ENCODE measurements around the gene LRP6.

LRP6 gene

DNA sequence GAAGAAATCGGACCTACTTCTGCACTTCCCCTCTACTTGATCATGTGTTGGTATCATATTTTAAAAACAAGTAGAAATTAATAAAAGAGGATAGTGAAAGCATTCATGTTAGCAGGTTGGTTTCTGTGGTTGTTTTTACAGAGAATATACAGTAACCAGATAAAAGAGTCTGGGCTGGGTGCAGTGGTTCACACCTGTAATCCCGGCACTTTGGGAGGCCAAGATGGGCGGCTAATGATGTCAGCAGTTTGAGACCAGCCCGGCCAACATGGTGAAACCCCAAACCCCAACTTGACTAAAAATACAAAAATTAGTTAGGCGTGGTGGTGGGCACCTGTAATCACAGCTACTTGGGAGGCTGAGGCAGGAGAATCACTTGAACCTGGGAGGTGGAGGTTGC is 55.9 kb downstream of the LRP6 start:
- no peak for DNase-seq

DNA sequence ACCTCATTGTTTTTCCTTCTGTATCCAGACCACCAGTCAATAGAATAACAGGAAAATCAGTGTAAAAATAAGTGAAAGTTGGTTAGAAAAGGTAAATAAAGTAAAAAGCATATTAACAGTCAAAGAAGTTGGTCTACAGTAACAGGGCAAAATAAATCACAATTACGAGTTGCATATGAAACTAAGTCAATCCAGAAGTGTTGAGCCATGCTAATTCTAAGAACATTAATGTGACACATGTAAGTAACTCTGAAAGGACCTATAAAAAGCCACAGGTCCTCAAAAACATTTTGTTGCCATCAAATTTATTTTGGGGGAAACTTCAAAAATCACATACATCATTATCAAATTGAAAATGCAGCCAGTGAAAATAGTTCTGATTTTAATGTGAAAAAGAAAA is 56.4 kb downstream of the LRP6 start:
- no peak for DNase-seq

GRCh38 chr12:12209675-12210074 is 57.2 kb downstream of the LRP6 start:
- no peak for DNase-seq

DNA sequence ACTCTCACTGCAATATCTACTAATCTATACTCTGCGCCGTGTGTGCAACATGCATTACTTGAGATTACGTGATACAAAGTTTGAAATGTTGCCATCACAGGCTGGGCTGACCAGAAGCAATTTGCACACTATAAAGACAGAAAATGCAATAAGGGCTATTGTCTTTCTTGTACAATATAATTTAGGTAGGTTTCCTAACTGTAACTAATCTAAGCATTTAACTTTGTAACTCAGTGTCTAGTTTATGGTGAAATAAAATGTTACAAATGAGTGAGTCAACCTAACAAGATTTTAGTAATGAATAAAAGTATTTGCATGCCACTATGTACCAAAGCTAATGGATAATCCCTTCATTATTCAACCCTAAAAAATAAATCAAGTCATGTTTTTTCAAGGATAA is 57.8 kb downstream of the LRP6 start:
- DNase-seq = no peak

GRCh38 chr12:12207746-12208145 is 59.1 kb downstream of the LRP6 start:
- no peak for DNase-seq

DNA sequence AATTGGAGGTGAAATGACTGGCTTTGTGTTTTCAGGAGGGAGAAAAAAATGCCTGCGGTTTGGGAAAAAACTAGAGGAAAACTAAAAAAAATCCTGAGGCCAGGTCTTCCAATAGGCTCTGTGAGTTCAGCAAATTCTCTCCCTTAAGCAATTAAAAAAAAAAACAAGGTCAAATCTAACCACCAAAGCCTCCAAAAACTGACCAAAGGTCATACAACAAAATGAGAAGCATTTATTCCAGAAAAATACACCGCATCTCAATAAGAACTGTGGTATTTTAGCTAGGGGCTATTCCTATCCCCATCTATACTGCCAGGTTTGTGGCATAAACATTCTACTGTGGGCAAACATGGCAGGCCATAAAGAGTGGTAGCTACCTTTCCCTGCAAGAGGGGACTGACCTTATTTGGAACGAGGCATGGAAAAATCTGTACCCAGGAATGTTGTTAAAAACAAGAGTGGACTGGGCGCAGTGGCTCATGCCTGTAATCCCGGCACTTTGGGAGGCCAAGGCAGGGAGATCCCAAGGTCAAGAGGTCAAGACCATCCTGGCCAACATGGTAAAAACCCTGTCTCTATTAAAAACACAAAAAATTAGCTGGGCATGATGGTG is 60.0 kb downstream of the LRP6 start:
- no peak for DNase-seq

- DNase-seq = no peak
Measured at GRCh38 chr12:12202747-12203146, 64.1 kb downstream of the LRP6 start.

DNA sequence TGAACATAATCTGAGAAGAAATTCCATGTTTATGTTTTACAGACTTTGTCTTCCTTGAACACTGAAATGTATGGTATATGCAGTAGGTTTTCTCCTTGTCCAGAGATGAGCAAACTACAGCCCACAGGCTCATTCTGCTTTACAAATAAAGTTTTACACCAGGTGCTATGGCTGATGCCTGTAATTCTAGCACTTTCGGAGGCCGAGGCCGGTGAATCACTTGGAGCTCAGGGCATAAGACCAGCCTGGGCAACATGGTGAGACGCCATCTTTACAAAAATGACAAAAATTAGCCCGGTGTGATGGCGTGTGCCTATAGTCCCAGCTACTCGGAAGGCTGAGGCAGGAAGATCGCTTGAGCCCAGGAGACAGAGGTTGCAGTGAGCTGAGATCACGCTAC is 64.7 kb downstream of the LRP6 start:
- no peak for DNase-seq

DNA sequence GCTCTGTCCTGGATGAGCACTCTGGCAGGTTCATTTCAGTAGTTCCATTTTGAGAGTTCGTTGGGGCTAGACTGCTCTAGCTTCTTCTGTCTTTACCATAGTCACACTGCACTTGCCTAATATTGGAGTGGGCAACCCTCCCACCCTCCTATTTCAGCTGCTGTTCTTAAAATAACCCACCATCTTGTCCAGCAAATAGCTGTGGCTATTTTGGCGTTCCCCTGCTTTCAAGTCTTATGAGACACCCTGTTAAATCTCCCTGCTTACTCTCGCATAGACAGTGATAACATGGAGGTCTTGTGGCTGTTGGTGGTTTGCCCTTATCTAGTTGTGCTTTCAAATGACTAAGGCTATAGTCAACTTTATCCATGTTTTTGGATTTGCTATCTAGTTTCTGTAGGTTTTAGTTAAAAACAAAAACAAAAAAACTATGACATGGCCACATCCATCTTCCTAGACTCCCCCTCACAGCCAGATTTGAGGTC is 65.5 kb downstream of the LRP6 start:
- DNase-seq = no peak

DNA sequence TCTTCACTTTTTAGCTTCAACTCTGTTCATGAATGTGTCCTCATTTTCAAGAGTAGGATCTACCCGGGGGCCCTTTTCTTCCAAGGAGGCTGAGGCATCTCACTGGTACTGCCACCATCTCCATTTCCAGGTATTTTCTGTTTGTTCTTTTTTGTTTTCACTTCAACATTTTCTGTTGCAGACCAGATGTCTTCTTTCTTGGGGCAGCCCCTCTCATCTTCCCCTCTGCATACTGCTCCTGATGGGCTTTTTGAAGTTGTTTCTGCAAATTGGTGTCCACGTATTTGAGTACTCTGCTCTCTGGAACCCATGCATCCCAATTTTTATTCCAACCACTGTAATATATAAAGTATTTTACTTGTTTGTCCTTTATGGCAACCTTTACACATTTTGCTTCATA is 66.5 kb downstream of the LRP6 start:
- DNase-seq = no peak

DNA sequence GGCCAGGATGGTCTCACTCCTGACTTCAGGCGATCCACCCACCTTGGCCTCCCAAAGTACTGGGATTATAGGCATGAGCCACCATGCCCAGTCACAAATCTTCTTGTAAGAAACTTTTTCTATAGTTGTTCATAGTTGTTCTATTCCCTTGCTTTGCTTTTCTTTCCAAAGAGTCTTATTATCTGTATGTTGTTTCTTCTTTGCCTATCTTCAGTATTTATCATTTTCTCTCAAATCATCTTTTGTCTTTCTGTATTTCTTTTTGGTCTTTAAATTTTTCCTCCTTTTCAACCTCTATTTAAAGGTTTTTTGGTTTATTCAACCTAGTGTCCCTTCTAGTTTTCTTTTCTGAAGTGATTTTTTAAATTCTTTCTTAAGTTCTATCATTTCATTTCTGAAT is 68.7 kb downstream of the LRP6 start:
- no peak for DNase-seq

DNA sequence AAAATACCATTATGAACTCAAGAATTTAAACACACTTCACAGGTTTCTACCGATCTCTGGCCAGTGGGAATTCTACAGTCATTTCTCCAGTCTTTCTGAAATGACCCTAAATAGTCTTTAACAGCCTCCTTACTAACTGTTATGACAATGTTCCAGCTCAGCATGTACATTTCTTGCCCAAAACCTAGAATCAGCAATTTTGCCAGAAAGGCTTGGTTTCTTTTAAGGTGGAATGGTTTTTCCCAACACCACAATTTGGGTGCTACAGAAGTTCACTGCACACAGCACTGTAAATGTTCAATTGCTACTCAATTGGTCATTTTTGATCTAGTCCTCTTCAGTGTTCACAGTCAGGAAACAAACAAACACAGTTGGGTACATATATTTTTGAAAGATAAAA is 69.7 kb downstream of the LRP6 start:
- no peak for DNase-seq

GRCh38 chr12:12195516-12195915 is 71.3 kb downstream of the LRP6 start:
- no peak for DNase-seq

- no peak for DNase-seq
Measured at GRCh38 chr12:12195081-12195480, 71.8 kb downstream of the LRP6 start.

DNA sequence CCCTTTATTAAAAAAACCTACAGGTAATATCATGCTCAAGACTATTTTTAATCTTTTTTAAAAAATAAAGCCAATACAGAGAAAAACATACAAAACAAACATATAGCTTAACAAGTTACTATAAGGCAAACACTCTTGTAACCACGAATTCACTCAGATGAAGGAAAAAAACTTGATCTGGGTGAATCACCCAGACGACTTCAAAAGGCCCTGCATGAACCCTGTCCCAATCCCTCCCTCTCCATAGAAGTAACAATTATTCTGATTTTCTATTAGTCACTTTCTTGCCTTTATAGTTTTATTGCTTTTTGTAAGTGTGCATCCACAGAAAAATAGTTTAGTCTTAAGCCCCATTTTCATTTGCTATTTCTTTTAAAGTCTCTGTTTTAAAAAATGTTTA is 72.6 kb downstream of the LRP6 start:
- no peak for DNase-seq

- no peak for DNase-seq
Measured at GRCh38 chr12:12191008-12191407, 75.8 kb downstream of the LRP6 start.

DNA sequence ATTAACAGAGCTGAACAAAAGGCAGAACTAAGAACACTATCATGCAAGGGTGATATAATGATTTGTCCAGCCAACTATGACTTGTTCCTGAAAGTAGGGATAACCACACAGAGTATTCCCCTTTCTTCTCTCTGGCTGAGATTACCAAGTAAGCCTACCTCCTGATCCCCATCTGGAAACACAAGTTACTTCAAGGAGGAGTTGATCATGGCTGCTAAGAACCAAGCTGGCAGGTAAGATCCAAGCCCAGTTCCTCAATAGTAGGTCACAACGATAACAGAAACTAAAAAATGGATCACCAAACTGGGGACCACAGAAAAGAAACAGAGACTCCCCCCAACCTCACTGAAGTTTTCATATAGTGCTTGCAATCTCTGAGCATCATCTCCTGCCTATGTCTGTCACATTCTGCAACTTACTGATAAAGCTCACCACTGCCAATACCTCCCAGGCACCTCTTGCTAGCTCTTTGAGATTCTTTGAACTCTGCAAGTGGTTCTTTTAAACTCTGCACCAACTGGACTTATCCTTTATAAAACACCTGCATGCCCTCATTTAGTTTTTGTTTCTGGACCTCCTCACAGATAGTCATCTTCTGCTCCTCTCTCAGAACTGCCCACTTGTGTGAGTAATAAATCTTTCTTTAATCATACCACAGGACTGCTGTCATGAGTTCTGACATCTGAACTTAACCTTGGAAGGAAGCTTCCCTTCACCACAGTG is 76.6 kb downstream of the LRP6 start:
- no peak for DNase-seq

GRCh38 chr12:12185414-12185813 is 81.4 kb downstream of the LRP6 start:
- DNase-seq = no peak

- DNase-seq = no peak
Measured at GRCh38 chr12:12182703-12183365, 84.0 kb downstream of the LRP6 start.

DNA sequence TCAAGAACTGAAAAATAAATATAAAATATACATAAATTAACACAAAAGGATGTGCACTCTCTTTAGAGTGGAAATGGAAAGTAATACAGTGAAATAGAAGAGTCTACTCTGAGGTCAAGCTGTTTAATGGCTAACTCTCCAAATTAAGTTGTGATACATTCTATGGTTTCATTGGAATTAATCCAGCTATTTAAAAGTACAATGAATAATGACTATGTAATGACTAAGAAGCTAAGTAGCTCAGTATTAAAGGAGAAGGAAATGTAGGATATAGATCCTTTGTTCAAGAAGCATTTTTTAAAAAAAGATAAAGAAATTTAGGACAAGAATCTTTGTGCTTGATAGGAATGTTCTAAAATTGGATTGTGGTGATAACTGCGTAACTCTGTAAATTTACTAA is 85.3 kb downstream of the LRP6 start:
- no peak for DNase-seq

DNA sequence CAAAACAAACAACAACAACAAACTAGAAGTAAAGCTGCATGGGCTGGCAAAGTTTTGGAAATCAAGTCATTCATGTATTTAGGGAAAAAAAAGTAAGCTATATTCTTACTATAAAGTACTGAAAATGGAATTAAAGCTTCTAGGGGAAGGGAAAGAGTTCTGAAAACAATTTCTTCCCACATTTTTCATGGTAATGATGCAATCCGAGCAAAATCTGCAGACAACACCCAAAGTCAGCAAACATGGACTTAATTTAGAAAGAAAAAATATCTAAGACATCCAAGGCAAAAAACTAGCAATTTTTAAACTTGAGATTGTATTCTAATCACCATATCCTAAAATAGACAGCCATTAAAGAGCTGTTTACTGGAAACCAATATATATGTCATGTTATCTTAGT is 86.3 kb downstream of the LRP6 start:
- no peak for DNase-seq

DNA sequence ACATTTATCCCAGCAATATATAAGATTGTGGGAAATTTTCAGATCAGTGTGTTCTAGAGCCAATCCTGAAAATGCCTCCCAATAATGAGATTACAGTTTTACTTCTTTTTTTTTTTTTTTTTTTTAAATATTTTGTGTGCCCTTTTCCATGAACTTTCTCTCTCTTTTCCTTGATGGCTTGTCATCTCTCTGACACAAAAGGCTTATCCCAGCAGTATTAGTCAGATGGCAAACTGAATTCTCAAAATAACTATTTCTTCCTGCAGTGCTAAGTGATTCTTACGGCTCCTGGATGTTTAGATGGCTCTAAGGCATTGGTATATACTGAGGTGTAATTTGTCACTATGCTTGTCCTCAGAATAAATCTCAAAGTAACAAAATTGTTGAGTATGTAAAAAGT is 86.7 kb downstream of the LRP6 start:
- DNase-seq = no peak

- no peak for DNase-seq
Measured at GRCh38 chr12:12178559-12178958, 88.3 kb downstream of the LRP6 start.

DNA sequence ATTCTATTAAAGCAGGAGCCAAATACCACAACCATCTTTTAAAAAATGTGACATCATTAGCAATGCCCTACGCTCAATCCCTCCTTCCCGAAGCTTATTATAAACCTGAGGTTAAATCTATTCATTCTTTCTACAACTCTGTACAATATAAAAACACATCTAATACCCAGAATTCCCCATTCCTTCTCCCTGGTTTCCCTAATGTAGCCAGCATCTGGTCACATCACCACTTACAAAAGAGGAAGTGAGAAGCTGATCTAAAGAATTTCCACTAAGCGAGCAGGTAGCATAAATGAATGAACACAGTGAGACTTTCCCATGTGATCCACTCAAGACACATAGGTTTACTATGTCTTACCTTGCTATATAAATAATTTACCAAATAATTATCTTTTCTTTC is 90.4 kb downstream of the LRP6 start:
- no peak for DNase-seq
